Activated CD4-positive, alpha-beta T cell treated with anti-CD3 and anti-CD28 coated beads for 48 hours (primary cell): Measurements from ENCODE around the gene NR5A1.

Experiments used
- DNase-seq: peaks from one replicate; pipeline ENCODE4 v3.0.0-alpha.2; 2020

NR5A1 gene

DNA sequence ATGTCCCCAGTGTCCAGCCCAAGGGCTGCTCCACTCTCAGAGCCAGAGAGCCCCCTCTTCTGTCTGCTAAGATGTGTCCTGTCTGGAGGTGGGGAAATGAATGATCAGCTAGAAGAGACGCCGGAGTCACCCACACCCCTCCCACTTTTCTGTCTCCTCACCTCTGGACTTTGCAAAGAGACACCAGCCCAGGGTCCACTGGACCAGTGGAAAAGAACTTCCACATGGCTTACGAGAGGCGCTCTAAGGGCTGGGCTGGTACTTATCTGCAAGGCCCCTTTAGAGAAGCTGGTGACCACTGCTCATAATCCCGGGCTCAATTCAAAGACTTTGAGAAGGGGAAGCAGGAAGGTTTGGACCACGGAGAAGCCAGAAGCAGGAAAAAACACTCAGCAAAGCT, 9.2 kb downstream of the NR5A1 start:
- no peak for DNase-seq

DNA sequence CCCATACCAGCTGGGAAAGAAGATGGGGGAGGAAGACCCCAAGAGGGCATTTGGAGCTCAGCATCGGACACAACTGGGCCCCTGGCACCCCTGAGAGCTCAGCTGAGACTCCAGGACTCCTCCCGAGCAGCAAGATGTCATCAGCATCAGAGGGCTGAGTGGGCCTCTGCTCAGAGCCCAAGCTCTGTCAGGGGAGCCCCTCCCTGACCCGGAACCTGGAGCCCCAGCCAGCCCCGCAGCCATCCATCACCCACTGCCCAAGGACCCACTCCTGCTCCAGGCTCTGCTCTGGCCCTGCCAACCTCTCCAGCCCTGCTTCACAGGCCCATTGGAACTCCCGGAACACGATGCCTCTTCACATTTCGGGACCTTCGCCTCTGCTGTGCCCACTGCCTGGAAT, 9.8 kb downstream of the NR5A1 start:
- DNase-seq: no peak

DNA sequence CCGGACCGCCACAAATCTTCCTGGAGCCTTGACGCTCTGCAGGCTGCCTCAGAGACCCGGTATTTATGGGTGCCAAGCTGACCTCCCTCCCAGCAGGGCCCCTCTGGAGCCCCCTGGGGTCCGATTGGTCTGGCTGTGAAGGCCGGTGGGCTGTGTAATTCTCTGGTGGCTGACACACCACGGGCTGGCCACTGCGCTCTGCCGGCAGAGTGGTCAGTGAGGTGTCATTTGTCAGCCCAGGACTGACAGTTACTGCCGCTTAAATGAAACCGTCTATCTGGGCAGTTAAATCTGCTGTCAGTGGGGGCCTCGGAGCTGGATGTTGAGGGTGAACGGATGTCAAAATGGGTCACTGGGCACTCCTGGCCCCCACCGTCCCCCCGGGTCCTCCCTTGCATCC, 10.7 kb downstream of the NR5A1 start:
- no peak for DNase-seq

DNA sequence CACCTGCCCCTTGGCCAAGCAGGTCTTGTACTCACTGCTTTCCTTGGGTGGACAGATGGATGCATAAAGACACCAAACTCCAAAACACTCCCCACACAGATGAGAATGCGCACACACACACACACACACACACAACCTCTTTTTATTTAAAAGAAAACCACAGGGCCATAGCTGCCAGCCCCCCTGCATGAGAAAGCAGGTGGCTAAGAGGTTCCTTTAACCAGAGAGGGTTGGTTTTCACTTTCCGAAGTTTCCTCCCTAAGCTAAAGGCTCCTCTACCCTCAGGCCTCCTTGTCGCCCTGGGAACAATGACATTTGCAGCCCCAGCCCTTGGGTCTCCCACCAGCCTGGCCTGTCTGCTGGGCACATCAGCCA, 11.1 kb downstream of the NR5A1 start:
- no peak for DNase-seq

DNA sequence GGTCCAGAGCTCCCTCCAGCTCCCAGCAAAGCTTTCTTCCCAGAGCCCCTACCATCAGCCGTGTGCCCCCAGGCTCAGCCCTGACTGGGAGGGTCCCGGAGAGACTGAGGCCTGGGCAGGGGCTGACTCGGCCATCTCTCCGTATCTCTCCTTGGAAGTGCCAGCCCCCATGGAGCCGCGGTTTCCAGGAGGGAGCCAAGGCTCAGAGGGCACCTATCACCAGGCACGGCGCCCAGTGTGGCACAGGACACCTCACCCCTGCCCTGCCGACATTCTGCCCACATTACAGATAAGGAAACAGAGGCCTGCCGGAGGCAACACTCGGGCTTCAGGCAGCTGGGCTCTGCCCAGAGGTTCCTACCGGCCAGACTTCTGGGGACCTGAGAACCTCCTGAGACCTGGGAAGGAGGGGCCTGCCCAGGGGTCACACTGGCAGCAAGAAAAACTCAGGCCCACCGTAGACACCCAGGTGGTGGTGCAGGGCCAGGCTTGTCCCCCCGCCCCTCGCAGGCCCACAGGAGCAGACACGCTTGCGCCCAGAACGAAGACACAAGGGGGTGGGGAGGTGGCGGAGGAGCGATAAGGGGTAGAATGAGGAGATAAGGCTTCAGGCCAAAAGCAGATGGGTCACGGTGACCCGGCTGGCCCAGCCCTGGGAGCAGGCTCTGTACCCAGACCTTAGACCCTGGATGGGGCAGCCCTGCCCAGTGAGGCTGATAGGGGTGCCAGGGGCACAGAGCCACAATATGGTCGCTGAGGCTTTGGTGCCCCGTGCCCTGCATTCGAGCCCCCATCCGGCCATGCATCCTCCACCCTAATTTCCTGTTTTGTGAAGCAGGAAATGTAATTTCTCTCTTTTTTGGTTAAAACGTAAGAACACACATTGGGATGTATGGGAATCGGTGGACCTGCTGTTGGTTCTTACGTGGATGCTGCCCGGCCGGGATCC, 11.8 kb downstream of the NR5A1 start:
- no peak for DNase-seq

DNA sequence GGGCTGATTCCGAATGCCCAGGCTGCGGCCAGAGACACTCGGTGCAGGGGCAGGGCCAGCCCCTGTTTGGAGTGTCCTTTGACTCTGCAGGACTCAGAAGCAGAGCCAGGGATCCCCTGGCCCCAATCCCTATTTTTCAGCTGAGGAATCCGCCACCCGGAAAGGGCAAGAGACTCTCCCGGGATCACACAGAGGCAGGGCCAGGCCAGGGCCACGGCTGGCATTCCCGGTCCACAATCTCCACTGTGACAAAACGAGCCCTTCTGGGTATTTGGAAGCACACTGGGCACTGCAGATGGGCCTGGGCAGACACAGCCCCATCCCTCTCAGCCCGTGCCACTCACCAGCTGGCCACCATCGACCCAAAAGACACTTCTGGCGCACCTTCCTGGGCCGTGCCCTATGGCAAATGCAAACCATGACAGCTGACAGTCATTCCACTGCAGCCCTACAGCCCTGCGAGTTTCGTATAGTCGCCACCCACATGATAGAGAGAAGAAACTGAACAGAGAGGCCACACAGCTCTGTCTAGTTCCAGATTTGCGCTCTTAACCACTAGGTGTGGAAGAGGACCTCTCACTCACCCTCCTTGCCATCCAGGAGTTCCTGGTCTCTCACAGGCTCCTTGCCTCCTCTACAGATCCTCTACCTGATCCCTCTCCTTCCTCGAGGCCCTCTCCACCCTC, 13.3 kb downstream of the NR5A1 start:
- no peak for DNase-seq

DNA sequence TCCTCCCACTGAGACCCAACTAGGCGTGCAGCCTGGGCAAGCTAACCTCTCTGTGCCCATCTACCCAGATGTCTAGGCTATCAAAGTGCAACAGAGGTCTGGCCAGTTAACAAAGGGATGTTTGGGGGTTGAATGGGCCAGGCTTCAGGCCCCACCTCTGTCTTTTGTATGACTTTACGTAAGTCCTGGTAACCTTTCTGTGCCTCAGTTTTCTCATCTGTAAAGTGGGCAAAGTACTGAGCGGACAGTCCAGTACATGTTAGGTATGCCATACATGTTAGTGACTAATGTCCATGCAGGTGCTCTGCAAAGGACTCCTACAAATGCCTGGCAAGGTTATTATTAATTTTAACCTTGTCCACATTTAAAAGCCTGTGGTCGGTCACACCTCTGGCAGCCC, 14.0 kb downstream of the NR5A1 start:
- no peak for DNase-seq

DNA sequence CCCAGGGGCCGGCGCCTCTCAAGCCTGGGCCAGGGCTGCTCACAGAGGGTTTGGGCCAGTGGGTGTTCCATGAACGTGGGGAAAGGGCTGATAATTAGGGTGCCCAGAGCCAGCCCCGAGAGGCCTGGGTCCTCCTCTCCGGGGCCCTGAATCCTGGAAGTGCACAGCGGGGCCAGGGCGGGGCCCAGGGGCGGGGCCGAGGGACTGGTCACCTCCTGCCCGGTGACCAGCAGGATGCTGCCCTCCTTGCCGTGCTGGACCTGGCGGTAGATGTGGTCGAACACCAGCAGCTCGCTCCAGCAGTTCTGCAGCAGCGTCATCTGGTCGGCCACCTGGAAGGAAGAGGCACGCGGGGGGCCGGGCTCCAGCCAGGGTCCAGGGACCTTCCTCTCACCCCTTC, 14.4 kb downstream of the NR5A1 start:
- no peak for DNase-seq

DNA sequence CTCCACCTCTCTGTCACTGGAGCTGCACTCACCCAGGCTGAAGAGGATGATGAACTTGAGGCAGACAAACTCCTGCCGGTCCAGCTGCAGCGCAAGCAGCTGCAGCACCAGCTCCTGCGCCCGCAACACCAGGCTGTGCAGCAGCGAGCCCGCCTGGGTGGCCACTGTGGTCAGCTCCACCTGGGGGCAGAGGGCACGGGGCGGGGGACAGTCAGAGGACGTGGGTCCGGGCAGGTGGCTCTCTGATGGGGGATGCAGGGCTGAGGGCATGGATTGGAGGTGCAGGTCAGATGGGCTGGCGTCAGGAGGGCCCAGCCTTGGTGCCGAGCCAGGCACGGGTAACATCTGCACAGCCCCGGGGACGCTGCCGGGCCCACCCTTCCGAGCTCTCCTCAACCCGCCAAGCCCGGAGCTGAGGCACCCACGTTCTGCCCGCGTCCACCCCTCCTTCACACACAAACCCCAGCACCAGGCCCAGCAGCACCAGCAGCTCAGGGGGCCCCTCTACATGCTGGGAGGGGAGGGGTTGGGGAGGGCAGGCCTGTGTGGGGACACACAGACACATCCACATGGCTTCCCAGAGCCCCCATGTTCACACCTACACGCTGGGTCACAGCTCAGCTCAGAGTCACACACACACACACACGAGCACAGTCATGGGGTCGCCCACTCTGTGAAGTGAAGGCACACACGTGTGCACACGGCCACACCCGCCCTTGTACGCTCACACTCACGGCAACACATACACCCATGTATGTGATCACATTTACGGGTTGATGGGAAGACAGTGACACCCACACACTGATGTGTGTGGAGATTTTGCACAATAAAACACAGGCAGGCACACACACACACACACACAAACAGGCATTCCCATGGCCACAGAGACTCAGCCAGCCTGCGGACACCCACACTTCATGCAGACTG, 15.9 kb downstream of the NR5A1 start:
- no peak for DNase-seq

DNA sequence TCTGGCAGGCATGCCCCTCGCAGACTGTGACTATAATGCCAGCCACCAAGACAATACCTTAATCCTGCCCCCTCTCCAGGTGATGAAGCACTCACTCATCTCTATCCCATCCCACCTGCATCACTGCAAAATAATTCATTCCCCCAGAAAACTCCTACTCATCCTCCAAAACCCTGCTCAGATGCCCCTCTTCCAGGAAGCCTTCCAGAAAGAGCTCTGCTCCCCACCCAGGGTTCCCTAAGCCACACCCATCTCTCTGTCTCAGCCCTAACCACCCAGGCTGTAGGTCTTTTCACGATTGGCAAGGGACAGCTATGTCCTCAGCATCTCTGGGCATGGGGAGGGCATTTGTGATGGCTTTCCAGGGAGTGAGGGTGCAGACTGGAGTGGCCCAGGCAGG, 17.2 kb downstream of the NR5A1 start:
- no peak for DNase-seq

DNA sequence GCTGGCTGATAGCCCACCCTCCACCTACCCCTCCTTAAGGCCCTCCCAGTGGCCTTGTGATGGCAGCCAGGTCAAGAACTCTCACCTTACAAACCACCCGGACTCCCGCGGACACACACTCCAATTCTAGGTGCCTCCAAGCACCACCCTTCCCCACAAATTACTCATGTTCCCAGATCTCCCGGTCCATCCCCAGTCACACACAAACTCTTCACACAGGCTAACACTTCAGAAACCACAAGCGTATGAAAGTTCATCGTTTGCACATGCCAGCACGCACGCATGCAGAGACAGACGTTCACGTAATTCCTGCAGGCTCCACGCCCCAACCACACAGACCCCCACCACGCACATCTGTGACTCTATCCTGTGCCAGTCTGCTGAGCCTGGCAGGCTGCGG, 18.0 kb downstream of the NR5A1 start:
- DNase-seq: no peak

DNA sequence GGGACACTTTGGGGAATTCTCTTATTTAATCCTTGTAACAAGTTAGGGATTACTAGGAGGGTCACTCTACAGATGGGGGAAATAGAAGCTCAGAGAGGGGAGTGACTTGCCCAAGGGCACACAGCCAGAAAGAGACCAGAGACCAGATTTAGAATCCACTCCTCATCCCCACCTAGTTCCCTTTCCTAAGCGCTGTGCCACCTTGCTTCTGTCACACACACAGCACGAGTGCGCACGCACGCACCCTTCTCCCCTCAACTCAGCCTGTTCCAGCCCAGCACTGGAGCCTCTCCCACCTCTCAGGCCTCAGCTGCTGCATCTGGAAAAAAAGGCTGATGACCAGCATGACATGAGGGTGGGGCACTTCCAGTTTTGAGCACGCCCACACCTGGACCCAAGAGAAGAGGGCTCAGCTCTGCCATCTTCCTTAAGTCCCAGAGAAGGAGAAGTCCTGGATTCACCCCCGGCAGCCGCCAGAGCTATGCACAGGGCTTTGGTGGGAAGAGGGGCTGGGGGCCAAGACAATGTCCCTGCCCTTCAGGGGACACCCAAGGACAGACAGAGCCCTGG, 18.5 kb downstream of the NR5A1 start:
- DNase-seq: no peak

DNA sequence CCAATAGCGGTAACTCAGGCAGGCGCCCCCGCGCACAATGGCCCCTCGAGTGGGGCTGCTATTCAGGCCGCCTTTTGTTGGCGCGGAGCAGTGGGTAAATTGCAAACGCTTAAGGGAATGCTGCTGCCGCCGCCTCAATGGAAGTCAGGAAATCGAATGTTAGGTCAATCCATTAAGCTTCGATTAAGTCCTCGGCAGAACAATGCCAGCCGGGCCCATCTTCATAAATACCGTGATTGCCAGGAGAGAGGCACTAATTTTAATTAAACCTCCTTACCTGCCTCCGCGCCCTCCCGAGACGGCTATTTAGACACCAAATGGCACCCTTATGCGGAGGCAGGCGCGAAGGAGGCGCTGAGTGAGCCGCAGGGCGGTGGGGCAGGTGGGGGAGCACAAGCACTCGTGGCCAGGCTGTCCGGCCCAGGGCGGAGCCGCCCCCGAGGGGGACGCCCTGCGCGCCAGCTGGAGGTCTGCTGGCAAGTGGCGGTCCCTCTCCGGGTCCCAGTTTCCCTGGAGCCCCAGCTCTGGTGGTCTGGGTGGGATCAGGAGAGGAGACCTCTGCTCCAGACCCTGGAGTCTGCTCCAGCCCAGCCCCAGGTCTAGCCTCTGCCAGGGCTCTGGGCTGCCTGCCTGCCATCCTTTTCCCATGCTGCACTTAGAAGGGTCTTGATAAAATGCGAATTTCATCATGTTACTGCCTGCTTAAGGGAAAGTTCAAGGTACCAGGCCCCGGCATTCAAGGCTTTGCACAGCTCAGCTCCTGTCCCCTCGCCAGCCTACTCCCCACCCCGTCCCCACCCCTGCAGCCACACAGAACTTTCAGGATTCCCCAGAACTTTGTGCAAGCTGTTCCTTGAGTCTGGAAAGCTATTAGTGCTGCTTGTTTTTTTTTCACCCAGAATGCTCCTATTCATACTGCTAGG, 19.7 kb downstream of the NR5A1 start:
- DNase-seq: no peak

DNA sequence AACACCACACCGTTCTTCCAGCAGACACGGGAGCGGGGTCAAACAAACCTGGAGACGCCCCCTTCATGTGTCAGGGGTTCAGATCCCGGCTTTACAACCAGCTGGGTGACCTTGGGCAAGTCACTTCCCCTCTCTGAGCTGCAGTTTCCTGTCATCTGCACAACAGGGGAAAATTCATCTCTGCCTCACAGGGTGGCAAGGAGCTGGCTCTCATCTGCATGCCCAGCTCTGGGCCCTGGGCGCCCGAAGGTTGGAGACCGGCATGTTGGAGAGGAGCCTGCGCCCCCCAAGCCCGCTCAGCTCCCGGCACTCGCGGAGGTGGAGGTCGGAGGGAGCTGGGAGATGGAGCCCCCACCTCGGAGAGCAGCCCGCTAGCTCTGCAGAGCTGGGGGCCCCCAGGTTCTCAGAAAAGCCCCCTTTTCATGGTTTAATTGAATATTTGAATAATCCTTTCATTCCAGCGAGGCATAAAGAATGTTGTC, 20.4 kb downstream of the NR5A1 start:
- DNase-seq: no peak

DNA sequence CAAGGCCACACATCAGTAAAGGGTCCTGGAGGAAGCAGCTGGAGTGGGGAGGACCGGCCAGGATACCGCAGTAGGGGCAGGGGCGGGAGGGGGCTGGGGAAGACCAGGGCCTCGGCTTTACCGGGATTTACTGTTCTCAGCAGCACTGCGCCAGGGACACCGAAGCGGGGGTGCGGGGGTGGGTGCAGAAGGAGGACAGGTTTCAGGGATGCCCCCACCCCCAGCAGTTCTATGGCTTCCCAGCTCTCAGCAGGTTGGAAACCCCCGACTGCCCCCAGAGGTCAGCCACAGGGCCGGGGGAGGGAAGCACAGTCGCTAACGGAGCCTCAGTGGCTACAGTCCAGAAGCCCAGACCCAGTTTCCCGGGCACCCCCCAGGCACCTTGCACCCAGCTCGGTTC, 21.3 kb downstream of the NR5A1 start:
- DNase-seq: no peak

DNA sequence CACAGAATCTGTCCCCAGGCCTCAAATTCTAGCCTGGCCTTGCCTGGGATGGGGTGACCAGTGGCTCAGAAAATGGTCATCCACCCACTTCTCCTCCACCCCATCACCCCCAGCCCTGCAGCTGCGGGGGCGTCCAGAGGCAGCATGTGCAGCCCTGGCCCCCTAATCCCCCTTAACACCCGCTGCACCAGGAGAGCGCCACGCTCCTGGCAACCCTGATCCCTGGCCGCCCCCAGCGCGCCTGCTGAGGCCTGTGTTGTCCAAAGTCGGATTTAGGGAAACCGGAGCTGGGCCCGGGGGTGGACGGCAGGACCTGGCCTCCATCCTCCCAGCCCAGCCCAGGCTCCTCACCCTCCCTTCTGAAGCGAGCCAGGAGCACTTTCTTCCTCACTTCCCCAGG, 22.0 kb downstream of the NR5A1 start:
- DNase-seq: no peak

DNA sequence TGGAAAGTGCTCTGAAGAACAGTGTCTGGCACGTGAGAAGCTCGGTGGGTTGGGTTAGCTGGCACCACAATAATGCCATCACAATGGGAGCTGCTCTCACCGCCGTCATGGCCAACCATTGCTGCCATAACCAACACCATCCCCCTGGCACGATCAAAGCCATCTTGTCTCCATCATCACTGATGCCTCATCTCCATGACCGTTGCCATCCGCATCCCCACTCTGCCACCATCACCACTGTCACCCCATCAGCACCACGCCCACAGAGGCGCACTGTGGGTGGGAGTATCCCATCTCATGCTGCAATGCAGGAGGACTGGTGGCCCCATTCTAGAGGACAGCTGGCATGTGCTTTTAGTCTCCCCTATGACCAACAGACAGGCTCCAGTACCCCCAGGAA, 23.7 kb downstream of the NR5A1 start:
- no peak for DNase-seq

DNA sequence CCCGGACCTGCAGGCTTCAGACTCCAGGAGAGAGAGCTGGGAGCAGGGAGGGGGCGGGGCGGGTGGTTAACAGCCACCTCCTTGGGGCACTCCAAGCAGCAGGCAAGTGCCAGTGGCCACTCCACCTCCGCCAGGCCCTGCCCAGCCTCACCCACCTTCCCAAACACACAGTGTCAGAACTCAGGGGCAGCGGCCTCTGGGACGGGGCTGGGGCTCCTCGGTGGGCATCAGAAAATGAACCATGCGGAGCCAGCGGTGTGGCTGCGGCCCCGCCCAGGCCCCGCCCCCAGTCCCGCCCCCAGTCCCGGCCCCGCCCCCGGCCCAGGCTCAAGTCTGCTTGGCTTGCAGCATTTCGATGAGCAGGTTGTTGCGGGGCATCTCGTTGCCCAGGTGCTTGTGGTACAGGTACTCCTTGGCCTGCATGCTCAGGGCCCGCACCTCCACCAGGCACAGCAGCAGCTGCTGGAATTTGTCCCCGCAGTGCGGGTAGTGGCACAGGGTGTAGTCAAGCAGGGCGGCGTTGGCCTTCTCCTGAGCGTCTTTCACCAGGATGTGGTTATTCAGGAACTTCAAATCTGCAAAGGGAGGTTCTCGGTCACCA, 24.7 kb downstream of the NR5A1 start:
- DNase-seq: no peak

DNA sequence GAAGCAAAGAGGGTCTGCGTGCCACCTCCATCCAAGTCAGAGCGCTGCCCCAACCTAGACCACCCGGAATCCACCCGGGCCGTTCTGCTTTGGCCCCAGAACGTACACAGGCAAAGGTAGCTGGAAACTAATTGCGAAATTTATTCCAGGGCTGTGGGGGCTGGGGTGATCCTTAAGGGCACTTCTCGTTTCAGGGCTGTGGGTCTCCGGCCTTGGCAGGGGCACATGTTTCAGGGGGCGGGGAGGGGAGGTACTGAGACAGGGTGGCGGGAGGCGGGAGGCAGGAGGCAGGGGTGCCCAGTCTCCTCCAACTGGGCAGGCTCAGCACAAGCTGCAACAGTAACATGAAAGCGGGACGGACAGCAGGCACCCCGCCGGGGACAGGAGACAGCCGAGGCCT, 26.1 kb downstream of the NR5A1 start:
- no peak for DNase-seq

DNA sequence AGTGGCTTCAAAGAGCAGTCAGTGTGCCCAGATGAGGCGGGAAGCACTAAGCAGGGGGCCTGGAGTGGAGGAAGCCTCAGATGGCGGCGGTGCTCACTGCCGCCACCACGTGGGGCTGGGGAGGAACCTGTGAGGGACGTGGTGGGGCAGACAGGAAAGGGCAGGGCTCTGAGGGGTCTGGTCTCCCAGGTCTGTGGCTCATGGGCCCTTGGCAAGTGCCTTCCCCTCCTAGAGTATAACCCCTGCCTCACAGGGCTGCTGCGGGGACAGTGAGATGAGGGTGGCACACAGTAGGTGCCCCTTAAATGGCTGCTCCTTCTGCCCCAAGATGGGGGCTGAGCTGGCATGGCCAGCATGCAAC, 26.6 kb downstream of the NR5A1 start:
- DNase-seq: no peak

DNA sequence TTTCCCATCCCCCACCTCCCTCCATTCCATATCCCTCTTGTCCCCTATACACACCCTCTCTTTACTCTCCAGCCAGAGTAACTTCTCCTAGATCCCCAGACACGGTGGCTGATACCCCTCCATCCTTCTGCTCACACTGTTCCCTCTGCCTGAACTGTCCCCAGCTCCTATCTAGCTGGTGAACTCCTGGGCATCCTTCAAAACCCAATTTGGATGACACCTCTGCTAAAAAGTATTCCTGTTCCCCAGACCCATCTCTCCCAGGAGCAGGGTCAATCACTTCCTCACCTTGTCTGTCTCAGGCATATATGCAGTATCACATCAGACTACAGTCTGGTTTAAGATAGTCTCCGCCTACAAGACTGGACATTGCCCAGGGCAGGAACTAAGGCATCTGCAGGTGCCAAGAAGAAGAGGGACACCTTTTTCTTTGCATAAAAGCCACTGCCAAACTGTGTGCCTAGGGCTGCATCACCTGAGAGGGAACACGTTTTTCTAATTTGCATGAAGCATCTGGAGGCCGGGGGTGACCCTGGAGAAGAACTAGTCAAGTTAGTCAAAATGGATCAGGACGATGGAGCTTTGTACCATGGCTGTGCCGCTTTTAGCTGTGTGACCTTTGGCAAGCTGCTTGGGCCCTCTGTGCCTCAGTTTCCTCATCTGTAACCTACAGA, 27.1 kb downstream of the NR5A1 start:
- DNase-seq: no peak
